Endometrial microvascular endothelial cells (primary cell): Measurements from ENCODE around the gene CXCL17. TPM values are rescaled to one million over a fixed set of nuclear protein-coding genes. Genes with fewer than 3 reads are reported as not detected.

Source experiments
- in situ Hi-C: cut with HindIII; loops from 2 replicates; pipeline ENCODE4 v1.10.0; 2017; ENCODE audit warnings: low sequenced_read_pairs, low pct_unique_long_range_greater_than_20kb; ENCODE audit errors: inconsistent ontology term
- total RNA-seq: library from RNA; depleted of rRNA; stranded (reverse); fragments of >200 nt; gene quantifications from one replicate; pipeline ENCODE4 v1.2.3, GENCODE V29; 2015; ENCODE audit errors: inconsistent ontology term

The CXCL17 gene
- total RNA-seq, 1 donor from 2014 or later: not detected

DNA sequence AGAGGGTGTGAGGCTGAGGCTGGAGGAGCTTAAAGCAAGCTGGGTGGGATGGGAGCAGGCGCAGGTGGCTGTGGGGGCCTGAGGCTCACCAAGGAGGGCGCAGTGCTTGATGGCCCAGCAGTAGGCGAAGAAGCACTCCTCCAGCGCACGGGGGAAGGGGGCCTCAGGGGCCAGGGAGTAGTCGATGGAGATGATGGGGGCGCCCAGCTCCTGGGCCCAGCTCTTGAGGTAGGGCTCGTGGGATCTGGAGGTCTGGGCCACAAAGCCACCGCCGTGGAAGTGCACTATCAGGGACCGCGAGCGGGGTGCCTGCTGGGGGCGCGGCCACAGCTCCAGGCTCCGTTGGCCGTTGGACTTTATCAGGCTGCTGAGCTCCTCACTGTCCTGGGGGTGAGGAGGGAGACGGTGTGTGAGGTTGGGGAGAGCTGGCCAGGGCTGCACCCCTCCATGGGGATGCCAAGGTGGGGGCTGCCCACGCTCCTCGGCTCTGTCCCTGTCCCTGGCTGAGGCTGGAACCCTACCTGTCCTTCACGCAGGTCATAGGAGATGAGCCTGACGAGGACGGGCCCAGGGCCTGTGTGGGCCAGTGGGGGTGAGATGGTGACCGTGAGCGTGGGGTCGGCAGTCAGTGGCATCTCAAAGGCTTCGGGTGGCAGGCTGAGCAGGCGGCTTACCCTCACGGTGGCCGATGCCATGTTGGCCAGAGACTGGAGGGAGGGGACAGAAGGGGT, 35.5 kb downstream of the CXCL17 start:
- in situ Hi-C loops: no loop called here

DNA sequence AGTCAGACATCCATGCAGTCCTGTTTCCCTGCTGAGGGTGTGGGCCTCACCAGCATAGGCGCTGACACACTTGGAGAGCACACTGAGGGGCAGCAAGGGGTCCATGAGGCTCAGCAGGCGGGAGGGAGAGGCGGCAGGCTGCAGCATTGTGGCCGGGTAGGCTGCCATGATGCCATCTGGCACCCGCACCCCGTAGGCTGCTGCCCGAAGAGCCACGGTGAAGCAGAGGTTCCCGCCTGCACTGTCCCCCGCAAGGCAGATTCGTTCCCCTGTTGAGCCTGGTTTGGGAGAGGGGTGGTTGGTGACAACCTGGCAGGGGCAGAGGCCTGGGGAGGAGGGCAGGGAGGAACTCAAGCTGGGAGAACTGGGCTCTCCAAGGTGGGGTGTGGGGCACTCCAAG, 36.6 kb downstream of the CXCL17 start:
- in situ Hi-C loops: no loop called here

DNA sequence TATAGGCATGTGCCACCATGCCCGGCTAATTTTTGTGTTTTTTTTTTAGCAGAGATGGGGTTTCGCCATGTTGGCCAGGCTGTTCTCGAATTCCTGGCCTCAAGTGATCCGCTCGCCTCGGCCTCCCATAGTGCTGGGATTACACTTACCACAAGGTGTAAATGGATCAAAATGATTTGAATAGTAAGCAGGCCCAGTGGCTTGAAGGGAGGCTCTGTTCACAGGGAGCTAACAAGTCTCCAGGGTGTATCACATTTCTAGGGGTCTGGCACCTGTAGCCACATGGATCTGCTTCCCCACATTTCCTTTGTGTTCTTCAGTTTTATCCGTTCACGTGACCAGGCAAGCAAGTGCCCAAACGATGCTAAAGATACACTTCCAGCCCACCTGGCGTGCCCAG, 39.2 kb downstream of the CXCL17 start:
- in situ Hi-C loops: no loop called here

DNA sequence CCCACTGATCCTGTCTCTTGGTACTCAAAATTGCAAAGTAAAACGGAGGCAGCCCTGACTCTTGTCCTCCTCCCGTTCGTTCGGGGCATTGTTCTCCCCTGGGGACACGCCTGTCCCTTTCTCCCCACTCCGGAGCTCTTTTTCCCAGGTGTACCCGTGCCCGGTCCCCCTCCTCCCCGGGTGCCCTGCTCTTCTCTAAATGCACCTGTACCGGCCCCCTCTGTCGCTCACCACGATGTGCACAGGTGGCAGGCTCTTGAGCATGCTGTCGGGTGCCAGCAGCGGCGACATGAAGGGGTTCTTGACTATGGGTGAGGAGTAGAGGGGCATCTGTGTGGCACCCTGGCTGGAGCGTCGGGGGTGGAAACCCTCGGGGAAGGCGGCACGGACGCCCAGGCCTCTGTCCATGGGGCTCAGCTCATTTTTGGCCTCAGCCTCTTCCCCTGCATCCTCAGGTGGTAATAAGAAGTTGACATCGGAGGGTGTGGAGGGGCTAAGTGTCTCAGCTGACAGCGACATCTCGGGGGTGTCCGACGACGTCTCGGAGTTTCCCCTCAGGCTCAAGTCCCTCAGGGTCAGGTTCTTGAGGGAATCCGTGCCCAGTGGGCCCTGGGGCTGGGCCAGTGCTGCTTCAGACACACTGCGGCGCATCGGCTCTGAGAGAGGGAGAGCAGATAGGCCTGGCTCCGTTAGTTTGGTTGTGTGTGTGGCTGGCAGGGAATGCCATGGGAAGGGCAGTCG, 40.2 kb downstream of the CXCL17 start:
- in situ Hi-C loops: no loop called here

DNA sequence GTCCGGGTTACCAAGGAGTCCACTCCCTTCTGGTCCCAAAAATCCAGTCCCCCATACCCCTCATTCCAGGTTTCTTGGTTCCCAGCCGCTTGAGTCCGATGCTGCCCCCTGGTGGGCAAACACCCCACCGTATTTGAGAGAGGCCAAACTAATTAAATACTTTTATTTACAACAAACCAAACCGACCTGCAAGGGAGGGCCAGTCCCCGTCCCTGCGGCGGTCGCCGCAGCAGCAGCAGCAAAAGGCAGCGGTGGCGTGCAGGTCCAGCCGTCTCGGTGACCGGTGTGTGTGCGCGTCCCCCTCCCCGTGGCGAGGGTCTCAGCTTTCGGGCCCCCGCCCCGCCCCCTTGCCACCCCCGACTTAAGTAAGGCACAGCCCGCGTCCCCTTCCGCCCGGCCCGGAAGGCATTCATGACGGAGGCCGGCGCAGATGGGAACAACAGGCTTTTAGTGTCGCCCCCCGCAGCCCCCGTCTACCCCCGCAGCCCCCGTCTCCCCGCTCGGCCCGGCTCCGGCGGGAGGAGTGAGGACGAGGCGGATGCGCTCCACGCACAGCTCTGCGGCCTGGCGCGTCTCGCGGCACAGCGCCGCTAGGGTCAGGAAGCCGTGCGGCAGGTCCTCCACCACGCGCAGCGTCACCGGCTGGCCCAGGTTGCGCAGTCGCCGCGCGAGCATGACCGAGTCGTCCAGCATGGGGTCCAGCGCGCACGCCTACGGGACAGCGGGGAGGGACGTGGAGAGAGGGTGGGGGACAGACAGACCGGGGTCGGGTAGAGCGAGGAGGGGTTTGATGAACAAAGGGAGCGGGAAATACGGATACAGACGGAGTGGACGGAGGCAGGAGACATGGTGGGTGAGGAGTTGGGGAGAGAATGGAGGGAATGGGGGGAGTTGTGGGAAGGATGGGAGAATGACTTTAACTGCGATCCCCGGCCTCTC, 41.1 kb downstream of the CXCL17 start:
- in situ Hi-C loops: no loop called here

DNA sequence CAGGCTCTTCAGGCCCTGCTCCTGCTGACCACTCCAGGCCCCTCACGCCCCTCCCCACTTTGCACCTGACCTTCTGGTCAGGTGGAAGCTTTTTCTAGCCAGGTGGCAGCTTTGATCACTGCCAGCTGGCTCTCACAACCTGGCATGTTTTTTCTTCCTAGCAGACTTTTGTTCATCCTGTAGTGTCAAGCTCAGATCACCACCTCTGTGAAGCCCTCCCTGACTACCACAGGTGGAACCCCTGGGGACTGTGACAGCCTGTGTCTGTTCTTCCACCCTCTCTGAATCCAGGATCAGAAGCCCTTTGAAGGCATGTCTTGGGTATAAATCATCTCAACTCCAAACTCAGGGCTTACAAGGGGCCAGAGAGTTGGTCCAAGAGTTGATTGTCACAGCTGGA, 42.3 kb downstream of the CXCL17 start:
- in situ Hi-C loops: no loop called here

DNA sequence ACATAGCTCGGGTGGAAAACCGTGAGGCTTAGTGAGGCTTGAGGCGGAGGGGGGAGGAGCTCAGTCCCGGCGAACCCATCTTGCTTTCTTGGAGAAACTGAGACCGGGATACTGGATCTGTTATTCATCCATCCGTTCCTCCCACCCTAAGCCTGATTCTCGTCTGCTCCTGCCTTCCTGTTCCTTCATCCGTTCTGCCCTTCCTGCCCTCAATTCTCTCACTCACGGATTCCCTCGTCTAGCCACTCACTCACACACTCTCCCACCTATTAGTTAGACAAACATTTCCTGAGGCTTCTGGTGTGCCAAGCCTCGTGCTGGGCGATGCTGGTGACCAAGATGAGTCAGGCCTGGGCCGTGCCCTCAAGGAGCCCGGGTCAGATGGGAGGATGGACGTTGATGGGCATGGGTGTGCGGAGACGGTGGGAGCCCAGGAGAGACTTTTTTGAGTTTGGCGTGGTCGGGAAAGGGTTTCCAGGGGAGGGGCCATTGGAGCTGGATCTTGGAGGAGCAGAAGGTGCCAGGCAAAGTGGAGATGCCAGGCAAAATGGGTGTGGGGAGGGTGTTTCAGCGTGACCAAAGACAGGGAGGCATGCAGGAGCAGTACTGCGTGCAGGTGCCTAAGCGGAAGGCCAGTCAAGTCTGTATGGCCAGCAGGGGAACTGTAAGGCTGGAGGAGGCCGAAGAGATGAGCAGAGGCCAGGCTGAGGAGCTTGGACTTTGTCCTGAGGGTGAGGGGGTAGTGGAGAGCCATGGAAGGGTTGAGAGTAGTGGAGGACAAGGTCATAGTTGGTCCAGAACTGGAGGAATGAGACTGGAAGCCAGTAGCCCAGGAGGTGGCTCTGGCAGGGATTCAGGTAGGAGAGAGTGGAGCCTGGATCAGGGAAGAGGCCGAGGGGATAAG, 45.2 kb downstream of the CXCL17 start:
- in situ Hi-C loops: no loop called here

DNA sequence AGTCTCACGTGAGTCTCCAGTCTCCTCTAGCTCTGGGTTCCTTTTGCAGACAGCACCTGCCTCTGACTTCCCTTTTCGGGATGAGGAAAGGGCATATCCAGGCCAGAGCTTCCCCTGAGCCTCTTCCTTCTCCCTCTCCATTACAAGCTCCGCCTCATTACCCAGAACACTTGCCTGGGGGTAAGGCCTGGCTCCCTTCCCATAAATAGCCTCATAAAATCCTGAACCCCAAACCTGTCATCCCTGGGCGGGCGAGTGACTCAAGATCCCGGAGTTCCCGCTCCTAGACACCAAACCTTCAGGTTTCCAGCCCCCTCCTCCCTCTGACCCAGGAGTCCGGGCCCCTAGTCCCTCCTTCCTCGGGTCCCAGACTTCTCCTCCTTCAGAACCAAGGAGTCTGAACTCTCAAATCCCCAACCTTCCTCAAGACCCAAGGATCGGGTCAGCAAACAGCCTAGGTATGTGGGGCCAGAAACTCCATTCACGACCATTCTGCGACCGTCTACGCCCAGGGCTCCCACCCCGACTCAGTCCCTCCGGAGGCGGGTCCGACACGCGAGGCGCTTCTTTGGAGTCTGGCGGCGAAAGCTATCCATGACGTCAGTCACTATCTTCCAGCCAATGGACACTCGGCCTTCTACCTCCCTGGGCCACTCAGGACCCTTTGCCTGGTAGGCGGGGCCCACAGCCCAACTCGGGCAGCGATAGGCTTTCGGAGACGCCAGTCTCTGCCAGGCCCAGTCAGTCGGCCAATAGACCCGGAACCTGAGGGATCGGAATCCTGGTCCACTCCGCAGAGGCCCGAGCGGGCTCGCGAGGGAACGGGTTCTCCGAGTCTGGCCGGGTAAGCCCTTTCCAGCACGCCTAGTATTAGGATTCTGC, 46.1 kb downstream of the CXCL17 start:
- in situ Hi-C loops: no loop called here

DNA sequence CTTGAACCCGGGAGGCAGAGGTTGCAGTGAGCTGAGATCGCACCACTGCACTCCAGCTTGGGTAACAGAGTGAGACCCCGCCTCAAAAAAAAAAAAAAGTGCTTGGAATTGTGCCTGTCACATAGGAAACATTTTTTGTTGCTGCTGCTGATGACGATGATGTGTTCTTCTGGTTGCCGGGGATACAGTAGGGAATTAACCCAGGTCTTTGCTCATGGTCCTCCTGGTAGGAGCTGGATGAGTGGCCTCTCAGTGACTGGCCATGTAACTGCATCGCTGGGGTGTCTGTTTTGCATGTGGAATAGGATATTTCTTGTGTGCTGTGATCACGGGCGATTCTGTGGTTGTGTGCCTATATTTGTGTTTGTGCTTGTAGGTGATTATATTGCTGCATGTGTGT, 48.0 kb downstream of the CXCL17 start:
- in situ Hi-C loops: no loop called here

DNA sequence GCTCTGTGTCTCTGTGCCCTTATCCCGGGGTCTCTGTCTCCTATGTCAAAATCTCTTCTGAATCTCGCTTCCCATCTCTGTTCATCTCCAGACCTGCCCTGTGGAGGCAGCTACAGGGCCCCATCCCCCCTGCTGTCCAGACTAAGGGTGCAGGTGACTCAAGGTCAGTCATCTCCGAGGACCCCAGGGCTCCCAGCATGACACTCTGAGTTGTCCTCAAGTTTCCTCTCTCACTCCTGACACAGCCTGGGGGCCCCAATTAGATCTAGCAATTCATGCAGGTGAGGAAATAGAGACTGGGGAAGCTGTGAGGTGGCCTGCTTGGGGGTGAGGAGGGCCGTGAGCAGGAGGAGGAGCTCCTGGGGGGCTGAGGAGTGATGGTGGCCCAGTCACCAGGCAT, 50.6 kb downstream of the CXCL17 start:
- in situ Hi-C loops: no loop called here

DNA sequence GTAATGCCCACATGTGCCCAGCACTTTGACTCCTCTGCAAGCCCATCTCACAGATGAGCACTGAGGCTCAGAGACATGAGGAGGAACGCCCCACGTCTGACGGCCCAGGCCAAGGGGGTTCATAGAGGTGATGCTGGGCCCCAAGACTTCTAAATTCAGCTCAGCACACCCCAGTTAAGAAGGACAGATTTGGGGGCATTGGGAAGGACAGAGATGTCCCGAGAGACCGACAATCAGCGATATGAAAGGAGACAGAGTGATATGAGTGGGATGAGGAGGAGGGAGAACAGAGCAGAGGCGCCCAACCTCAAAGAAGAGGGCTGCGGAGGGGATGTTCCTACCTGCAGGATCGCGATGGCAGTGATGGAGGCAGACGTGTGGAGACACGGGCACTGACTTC, 52.8 kb downstream of the CXCL17 start, which contains the start of gene CNFN:
CNFN (minus strand) TSS at position 399 of the 400 bp plus-strand sequence. CDS start 1,260 bp downstream, outside the sequence.
- in situ Hi-C loops: no loop called here

DNA sequence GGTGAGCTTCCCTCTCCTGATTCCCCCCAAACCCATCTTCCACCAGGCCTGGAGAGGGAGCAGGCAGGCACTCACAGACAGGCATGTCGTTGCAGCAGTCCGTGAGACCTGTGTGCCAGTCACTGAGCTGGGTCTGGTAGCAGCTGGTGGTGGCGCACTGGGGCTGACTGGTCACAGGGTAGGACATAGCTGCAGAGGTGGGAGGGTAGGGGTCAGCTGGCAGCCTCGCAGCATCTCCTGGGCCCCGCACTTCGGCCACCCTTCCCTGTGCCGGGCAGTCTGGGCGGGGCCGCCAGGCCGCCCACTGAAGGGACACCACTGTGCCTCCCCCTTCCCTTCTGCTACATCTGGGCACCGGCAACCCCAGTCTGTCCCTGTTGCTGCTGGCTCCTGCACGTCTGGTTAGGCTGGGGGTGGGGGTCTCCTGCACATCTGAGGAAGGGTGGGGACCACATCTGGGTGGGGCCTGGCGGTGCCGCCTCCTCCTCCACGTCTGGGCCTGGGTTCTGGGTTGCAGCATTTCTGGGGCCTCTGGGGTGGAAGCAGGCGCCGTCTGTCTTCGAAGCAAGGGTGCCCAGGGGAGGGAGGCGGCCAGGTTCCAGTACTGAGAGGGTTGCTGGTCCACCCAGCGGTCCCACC, 53.8 kb downstream of the CXCL17 start:
- in situ Hi-C loops: no loop called here

DNA sequence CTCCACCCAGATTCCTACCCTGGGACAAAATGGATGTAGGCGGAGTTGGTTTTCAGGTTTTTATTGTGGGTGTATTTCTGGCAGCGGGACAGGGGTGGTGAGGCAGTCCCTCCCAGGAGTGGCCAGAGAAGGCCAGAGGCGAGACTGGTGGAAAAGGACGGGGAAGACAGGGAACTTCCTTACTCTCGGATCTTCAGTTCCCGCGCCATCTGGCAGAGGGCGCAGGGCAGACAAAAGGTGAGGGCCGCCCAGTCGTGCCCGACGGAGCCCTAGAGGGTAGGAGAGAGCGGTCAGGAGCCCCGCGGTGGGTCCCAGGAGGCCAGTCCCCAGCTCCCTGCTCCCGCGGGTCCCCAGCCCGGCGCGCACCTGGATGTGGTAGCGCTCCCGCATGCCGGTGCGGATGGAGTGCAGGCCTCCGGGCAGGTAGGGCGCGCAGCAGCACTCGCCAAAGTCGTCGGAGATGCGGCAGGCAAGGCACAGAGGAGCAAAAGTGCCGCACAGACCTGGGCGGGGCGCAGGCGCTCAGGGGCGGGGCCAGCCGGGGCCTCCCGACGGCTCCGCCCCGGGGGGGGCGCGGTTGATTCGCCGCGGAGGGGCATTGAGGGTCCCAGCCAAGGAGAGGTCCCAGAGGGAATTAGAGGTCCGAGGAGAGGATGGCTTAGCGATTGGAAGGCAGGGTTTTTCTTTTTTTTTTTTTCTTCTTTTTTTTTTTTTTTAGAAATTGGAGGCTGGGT, 55.6 kb downstream of the CXCL17 start:
- in situ Hi-C loops: no loop called here

DNA sequence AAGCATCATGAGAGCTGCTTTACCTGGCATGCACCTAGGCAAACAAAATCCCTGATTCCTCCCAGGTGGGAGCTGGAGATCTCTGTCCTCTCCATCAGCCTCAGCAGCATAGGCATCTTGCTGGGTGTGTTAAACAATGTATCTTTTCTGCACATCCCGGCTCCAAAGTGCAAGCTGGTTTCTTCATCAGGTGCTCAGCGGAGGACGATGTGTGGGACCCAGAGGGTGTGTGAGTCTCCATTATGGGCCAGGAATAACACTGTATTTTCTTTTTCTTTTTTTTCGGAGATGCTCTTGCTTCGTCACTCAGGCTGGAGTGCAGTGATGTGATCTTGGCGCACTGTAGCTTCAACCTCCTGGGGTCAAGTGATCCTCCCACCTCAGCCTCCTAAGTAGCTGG, 62.6 kb downstream of the CXCL17 start:
- in situ Hi-C loops: no loop called here
